Right renal pelvis (tissue), 4 donors: ENCODE measurements around the gene ADORA3. TPM values are rescaled to one million over a fixed set of nuclear protein-coding genes. Genes with fewer than 3 reads are reported as not detected.
A peak's percentile ranks its signal among the peaks of the same experiment; 100 is the strongest.

Experiments used
- DNase-seq, 4 donors: peaks; one replicate each; pipeline ENCODE4 v3.0.0-alpha.2; 2013; ENCODE audit warnings: low read depth in 4 of 4, low spot score in 3 of 4, missing footprints in 1 of 4
- polyA plus RNA-seq, 4 donors: library from polyadenylated mRNA; unstranded; fragments of 120-200 nt; gene quantifications; one replicate each; pipeline ENCODE4 v1.2.1, GENCODE V29; 2013; ENCODE audit not compliant: insufficient read length in 4 of 4

The ADORA3 gene
- polyA plus RNA-seq, 4 donors = 0.50 to 0.83 (median 0.61) TPM

DNA sequence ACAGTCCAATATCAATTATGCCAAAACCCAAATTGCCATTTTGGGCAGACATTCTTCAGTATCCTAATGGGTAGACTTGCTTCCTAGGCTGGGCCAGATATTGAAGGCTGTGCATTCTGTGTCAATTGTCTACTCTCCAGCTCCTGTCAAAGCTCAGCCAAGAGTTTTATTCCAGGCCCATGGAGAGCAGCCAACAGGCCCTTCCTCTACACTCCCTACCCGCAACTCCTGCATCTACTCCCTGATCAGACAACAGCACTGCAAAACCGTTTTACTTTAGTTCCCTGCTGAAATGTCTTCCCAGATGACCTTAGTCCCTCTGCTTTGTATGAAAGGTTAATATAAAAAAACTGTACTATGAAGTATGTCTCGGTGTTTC is 6.6 kb upstream of the ADORA3 start:
- no peak for DNase-seq

DNA sequence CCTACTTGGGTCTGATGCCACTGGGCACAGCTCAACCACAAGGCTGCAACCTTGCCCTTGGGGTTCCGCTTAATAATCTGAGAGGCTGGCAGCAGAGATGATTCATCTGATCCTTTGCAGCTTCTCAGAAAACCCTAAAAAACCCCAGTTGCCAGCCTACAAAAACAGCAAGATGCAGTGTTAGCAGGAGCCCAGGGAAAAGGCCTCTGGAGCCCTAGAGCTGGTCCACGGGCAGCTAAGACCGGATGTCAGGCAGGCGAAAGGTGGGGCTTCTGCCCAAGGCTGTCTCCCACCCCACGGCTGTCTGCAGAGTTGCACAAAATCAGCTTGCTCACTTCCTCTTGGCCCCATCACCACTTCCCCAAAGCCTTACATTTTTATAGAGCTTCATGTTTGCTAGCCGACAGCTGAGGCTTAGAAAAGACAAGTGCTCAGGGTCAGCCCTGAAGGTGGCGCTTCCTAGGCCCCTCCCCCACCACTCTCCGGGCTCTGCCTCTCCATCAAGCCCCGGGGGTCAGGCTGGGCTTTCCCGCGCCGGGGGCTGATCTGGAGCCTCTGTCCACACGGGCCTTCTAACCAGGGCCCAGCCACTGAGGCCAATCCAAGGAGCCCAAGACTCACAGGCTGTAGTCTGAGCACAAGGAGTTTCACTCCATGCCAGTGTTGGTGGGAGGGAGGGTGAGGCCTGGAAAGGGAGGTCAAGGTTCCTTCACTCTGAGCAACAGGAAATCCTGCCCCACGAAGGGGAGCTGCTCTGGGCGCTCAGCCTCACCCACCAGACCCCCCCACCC is 4.2 kb upstream of the ADORA3 start:
- DNase-seq = peak in 1 of 4 donors; percentile 43

DNA sequence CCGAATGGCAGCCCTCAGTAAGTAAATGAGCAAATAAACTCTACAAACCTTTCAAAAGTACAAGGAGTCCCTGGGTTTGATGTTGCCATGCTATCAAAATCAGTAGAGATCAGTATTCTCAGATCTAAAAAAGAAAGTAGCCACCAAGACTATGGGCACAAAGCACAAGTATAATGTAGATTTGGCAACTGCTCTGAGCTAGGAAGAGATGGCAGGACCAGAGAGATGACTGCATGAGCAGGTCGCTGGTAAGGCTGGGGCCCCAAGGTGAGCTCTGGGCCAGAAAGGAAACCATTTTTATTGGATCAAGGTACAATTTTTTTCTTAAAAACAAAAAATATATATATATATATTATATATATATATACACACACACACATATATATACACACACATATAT is 3.1 kb upstream of the ADORA3 start:
- DNase-seq = no peak

DNA sequence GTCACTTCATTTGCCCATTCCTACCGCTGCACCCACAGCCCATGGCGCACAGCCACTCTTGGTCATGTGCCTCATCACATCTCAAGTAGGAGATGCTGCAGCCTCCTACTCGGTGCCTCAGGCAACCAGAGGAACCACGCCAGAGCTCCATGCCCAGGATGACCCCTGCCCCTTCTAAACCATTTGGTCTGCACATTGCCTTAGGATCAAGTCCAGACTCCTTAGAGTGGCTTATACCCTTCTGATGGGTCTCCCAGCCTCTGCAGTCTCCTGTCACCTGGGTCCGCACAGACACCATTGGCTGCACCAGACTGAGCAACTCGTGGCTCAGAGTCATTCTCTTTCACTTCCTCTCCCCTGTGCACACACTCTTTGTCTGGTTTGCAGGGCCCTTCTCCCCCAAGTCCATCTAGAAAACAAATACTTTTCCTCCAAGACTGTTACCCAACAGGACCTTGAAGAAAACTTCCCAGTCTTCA is 2.2 kb upstream of the ADORA3 start:
- no peak for DNase-seq

DNA sequence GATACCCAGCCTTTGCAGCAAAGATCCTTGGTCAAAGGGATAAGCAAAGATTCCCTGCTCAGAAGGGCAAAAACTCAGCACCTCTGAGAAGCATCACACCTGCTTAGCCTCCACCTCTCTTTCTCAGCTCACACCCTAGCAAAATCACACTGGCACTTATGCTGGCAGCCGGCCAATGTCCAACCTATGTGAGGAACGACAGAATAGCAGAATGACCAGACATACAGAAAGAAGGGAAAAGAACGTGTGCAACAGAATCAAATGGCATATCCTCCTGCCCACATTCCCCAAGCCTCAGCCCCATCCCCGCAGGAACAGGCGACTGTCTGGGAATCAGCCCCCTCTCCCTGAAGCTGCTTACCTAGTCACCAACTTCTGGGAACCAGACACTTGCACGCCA is 664 bp upstream of the ADORA3 start:
- no peak for DNase-seq

DNA sequence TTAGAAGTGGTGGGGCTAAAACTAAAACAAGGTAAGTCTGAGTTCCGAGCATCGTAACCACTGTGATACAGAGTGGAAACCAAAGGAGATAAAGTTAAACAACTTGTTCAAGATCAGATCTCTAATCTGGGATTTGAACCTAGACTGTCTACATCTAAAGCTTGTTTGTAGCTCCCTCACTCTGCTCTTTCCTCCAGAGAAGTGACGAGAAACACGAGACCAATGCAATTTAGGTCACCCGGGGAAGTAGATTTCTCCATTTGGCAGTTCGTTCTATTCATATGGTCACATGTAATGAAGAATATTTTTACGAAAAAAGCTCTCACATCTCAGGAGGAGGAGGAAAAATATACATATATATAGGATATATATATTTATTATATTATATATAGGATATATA is 1.8 kb downstream of the ADORA3 start:
- DNase-seq = no peak

DNA sequence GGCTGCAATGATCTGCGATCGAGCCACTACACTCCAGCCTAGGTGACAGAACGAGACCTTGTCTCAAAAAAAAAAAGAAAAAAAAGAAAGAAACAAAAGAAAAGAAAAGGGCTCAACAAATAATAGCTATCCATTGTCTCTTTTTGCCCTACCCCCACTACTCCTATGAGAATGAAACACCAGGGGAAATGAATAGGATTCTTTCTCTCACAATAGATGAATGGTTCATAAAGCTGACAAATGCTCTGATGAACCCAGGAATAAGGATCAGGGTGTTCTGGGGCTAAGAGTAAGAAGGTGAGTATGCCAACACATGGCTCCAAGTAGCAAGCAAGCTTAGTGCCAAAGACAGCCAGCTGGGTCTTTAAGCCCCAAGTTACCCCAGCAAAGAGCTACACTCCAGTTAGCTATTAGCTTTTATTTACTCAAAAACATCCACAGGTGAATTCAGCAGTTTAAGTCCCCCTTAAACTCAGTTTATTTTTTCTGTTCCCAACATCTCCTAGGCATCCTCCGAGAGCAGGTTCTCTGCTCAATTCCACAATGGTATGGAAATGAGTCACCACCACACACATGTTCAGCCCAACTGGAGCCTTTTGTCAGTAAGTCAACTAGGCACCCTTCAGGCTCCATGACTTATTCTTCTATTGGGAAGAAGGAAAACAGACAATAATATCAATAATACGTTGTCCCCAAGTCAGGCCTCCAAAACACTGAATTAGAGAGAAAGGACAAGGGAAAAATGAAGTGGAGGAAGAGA is 4.2 kb downstream of the ADORA3 start:
- DNase-seq = no peak

DNA sequence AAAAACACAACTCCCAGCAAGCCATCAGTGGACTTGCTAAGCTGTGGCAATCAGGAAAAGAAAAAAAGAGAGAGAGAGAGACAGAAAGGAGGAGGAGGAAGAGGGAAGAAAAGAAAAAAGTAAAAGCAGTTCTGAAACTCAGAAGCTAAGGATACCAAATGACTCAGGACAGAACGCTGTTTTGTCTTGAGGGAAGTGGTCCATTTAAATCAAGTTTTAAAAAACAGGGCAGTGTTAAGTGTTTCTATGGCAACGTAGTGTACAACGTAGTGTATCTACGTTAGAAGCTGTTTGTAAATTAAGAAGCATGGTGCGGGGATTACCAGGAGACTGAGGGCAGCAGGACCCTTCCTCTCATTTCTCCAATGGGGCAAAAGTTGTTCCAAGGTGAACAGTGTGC is 5.8 kb downstream of the ADORA3 start:
- no peak for DNase-seq

DNA sequence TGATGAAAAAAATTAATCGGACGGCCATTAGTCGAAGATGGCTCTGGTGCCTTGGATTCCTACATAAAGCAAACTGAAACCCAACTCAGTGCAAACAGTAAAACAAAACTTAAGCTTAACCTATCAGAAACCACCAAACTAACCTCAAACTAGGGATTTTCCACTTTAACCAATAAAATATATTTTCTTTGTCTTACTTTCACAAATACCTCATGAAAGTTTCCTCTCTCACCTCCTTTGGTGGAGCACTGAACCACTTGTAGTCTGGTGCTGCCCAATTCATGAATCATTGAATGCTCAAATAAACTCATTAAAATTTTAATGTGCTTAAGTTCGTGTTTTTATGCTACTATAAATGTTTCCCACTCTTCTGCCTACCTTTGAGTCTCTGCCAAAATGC is 7.0 kb downstream of the ADORA3 start:
- no peak for DNase-seq

DNA sequence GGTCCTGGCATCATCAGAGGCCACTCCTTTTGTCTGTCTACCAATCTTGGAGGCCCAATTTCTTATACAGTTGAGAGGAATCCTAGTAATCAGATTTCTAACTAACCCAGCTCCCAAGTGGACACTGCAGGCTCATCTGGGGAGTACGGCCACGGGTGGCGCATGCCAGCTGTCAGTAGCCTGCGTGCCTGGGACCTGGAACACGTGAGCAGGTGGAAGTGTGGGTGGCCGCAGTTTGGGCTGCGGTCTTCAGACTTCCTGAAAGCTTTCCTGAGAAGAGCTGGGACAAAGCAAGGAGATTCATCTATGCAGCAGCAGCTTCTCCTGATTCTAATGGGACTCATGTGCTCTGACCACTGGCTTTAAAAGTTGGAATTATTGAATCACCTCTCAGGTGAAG is 12.4 kb downstream of the ADORA3 start:
- no peak for DNase-seq

DNA sequence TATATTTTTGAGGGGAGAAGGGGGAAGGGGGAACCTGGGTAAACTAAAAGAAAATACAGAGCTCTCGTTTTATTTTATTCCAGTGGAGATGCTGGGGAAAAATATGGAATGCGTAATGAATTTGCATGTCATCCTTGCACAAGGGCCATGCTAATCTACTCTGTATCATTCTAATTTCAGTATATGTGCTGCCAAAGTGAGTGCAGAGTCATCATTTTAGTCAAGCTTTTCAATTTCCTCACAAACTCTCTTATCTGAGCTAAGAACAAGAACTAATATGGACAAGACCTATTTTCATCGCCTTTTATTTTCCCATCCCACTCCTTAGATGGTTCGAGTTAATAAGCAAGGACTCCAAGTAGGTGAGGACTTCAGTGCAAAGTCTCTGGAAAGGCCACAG is 13.2 kb downstream of the ADORA3 start:
- DNase-seq = no peak

DNA sequence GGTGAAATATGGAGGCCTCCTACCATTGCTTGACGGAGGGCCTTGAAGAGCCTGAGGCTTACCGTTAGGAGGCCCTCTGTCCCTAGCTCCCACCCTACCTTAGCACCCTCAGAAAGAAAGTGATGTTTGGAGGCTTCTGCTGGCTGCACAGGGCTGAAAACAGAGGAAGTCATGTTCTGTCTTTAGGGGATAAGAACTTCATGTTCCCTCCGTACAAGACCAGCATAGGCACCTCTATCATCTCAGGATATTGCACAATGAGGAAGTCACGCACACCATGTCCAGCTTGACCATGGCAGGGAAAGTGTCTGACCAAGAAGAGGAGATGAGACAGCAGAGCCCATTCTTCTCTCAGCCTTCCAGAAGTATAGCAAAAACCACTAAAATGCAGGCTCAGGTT is 13.8 kb downstream of the ADORA3 start:
- no peak for DNase-seq

DNA sequence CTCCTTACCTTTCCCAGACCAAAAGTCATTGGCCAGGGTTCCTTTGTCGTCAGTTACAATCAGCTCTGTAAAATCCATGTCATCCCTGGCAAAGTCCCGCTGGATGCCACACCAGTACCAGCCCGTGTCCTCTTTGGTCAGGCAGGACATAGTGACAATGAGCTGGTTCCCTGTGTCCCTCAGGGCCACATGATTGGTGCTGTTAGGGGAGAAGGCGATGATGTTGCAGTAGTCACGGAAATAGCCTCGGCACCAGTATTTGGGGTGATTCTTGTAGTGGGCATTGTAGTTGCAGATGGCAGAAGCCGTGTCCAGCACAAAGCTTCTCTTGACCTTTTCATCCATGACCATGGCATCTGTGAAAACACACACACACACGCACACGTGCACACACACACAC is 14.8 kb downstream of the ADORA3 start:
- no peak for DNase-seq

DNA sequence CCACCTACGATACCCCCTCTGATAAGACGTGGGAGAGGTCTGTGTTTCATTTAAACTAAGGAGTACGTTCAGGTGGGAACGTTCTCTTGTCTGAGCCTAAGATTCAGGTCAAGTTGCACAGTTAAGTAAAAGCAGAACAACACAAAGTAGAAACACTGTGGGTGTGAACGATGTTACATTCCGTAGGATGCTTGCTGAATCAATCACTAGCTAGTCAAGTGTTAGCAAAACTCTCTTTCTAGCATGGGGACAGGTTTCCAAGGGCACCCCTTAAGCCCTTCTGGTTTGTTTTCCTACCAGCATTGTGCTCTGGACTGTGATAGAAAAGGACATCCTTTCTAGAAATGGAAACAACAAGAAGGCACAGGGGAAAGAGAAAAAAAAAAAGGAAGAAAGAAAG is 16.3 kb downstream of the ADORA3 start:
- no peak for DNase-seq

DNA sequence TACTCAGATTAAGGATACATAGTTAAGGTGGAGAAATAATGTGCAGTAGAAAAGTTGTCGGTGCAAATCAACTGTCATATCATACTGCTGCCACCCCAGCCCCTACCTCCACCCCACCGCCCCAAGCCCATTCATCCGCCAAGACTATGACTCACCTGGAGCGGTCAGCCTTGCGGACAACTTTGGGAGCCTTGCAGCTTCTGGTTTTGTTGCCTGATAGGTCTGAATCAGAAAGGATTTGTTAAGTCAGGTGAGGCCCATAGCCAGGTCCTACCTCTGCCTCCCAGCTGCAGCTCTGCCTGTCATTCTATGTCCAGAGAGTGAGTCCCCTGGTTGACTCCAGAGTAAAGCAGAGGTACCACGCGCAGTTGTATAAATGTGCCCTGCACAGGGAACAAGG is 17.0 kb downstream of the ADORA3 start:
- no peak for DNase-seq

DNA sequence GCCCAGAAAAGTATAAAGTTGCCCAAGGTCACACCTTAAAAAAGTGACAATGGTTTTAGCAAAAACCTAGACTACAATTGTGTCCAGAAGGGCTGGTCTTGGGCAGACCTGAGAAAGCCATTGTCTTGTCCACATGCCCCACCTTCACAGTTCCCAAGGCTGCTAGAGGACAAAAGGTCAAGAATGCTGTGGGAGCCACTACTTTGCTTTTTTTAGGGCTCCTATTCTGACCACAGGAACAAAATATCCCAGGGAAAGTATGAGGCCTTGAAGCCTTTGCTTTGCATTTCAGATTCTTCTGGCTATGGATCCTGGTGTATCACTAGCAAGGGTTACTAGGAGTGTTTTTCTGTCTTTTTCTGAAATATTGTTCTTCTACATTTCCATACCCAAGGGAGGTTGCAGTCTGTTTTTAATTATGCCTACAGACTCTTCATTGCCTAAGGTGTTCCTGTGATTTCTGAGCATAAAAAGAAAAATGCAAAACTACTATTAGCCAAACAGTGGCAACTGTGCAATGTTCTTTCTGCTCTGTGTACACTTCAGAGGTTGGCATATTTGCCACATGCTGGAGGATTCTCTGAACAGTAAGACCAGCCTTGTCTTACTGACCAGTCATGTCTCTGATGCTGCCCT is 18.9 kb downstream of the ADORA3 start:
- DNase-seq = no peak

DNA sequence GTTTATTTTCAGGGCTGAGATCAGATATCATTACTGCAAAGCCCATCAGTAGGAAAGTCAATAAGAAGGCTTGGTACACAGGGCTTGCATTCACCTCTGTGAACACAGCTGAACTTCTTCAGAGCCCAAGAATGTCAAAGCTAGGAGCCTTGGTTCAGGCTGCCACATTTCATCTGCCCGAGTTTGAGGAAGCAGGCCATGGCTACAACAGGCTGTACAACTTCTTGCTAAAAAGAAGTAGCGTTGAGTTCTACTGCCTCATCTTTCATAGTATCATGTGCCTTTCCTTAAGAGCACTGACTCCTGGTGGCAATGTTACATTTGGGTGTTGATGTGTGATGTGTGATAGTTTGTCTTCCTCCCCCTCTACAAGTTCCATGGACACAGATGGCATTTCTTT is 19.6 kb downstream of the ADORA3 start:
- DNase-seq = no peak

DNA sequence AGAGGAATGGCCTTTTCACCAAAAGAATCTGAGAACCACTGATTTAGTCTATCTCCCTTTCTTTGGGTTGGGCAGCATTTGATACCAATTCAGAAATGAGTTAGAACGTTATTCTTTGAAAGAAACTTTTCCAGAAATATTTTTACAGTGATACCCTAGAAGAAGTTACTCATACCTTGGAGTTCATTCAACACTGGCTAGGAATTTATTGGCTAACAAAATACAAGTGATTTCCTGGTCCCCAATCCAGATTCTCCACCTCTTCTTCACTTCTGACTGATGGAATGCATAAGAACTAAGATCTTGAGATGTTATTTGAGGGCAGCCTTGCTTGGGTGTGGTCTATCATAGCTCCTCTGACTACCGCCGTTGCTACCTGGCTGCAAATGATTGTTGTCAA is 20.3 kb downstream of the ADORA3 start:
- DNase-seq = no peak

DNA sequence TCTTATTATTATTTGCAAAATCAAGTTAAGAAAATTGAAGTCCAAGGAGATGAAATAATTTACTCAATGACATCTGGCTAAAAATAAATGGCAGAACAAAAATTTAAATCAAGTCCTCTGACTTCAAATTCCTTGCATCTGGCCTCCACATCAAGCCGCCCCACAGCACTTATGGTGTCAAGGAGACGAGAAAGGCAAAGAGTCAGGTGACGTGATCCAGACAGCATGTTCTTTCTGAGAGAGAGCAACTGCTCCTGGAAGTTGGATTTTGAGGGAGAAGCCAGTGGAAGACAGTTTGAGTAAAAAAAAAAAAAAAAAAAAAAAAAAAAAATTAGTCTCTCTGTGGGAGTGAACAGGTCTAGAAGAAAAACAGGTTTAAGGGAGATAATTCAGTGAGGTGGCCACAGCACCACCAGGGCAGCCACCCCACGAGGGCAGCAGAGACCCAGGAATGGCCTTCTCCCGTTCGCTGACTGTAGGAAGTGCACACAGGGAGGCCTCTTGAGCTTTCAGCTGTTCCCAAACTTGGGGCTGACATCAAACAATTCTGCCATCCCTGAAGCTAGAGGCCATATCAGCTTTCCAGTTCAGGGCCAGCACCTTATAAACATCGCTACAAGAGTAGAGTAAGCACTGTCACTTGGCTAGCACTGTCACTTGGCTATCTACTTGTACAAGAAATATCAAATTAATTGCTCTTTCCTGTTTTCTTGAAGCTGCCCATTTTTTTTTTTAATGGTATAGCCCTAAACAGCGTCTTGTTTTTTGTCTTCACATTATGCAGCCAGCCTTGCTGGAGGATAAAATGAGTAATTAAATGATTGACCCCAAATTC is 21.8 kb downstream of the ADORA3 start:
- DNase-seq = peak; percentile 23 to 57 (median 43)

DNA sequence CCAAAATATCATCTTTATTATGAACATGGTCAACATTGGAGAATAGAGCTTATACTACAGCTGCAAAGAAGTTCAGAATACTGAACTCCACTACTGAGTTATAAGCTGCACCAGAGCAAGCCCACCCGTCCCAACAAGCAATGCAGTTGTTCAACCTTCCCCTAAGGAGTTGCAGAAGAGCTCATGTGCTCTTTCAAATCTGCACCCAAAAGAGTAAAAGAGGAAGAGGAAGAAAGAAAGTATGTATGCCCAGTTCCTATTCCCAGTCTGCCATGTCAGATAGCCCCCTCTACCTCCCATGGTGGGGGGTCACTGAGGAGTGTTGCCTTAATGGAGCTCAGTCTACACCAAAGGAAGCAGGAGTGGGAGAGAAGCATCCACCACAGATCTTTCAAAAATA is 22.8 kb downstream of the ADORA3 start:
- DNase-seq = no peak
